ENCODE measurements around the gene TMEM52. TPM values are rescaled to one million over a fixed set of nuclear protein-coding genes. Genes with fewer than 3 reads are reported as not detected.

Gene TMEM52
- total and polyA plus RNA-seq, 2 of the 13 experiments (the other 11 are each of a cell fraction or from before 2014, with no cell fraction given): 13.2 to 18.7 TPM

DNA sequence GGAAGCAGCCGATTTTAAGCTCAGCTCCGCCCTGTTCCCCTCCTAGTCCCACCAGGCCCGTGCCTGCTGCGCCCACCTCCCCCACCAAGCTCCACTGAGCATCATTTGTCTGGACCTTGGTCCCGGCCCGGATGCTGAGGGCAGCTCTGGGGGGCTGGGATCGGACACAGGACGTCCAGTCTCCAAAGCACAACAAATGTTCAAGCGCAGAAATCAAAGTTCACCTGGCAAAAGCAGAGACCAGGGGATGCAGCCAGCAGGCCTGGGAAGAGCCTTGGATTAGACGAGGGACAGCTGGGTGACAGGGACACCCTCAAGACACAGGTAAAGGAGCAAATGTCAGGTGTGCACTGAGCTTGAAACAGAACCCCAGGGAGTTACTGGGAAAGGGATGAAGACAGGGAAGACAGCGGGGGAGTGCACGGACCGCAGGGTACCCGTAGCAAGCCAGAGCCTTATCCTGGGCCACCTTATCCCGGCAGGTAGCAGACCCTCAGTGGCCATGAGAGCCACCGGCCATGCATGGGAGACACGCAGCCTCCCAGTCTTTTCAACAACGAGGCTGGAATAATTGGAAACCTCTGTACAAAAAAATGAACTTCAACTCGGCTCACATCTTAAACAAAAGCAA lies 22.2 kb upstream of the TMEM52 start (continued):
- TF ChIP-seq, protein P1, sequence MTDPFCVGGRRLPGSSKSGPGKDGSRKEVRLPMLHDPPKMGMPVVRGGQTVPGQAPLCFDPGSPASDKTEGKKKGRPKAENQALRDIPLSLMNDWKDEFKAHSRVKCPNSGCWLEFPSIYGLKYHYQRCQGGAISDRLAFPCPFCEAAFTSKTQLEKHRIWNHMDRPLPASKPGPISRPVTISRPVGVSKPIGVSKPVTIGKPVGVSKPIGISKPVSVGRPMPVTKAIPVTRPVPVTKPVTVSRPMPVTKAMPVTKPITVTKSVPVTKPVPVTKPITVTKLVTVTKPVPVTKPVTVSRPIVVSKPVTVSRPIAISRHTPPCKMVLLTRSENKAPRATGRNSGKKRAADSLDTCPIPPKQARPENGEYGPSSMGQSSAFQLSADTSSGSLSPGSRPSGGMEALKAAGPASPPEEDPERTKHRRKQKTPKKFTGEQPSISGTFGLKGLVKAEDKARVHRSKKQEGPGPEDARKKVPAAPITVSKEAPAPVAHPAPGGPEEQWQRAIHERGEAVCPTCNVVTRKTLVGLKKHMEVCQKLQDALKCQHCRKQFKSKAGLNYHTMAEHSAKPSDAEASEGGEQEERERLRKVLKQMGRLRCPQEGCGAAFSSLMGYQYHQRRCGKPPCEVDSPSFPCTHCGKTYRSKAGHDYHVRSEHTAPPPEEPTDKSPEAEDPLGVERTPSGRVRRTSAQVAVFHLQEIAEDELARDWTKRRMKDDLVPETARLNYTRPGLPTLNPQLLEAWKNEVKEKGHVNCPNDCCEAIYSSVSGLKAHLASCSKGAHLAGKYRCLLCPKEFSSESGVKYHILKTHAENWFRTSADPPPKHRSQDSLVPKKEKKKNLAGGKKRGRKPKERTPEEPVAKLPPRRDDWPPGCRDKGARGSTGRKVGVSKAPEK (CRISPR knock-in tag; IDR thresholded peaks at IDR 0.05; ENCODE audit: borderline replicate concordance): no peak
- TF ChIP-seq GATAD2A (CRISPR knock-in tag; IDR thresholded peaks at IDR 0.05): peak; percentile 87
- TF ChIP-seq TRIM24 (CRISPR knock-in tag; IDR thresholded peaks at IDR 0.05): no peak; the same call in 1 of the 2 replicates
- TF ChIP-seq ZFY (CRISPR knock-in tag; IDR thresholded peaks at IDR 0.05): peak; percentile 80
- TF ChIP-seq ZNF556 (CRISPR knock-in tag; IDR thresholded peaks at IDR 0.05; ENCODE audit: borderline replicate concordance): peak; percentile 82
- TF ChIP-seq, protein P2, sequence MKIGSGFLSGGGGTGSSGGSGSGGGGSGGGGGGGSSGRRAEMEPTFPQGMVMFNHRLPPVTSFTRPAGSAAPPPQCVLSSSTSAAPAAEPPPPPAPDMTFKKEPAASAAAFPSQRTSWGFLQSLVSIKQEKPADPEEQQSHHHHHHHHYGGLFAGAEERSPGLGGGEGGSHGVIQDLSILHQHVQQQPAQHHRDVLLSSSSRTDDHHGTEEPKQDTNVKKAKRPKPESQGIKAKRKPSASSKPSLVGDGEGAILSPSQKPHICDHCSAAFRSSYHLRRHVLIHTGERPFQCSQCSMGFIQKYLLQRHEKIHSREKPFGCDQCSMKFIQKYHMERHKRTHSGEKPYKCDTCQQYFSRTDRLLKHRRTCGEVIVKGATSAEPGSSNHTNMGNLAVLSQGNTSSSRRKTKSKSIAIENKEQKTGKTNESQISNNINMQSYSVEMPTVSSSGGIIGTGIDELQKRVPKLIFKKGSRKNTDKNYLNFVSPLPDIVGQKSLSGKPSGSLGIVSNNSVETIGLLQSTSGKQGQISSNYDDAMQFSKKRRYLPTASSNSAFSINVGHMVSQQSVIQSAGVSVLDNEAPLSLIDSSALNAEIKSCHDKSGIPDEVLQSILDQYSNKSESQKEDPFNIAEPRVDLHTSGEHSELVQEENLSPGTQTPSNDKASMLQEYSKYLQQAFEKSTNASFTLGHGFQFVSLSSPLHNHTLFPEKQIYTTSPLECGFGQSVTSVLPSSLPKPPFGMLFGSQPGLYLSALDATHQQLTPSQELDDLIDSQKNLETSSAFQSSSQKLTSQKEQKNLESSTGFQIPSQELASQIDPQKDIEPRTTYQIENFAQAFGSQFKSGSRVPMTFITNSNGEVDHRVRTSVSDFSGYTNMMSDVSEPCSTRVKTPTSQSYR (CRISPR knock-in tag; IDR thresholded peaks at IDR 0.05; ENCODE audit: borderline replicate concordance): peak; percentile 99
- no peak for TF ChIP-seq CENPT (CRISPR knock-in tag; IDR thresholded peaks at IDR 0.05; ENCODE audit: low read depth)
- TF ChIP-seq ZMYM2 (CRISPR knock-in tag; IDR thresholded peaks at IDR 0.05): 0 out of 2 replicates have a peak, but pooled peaks have one; percentile 23
- TF ChIP-seq, protein P3, sequence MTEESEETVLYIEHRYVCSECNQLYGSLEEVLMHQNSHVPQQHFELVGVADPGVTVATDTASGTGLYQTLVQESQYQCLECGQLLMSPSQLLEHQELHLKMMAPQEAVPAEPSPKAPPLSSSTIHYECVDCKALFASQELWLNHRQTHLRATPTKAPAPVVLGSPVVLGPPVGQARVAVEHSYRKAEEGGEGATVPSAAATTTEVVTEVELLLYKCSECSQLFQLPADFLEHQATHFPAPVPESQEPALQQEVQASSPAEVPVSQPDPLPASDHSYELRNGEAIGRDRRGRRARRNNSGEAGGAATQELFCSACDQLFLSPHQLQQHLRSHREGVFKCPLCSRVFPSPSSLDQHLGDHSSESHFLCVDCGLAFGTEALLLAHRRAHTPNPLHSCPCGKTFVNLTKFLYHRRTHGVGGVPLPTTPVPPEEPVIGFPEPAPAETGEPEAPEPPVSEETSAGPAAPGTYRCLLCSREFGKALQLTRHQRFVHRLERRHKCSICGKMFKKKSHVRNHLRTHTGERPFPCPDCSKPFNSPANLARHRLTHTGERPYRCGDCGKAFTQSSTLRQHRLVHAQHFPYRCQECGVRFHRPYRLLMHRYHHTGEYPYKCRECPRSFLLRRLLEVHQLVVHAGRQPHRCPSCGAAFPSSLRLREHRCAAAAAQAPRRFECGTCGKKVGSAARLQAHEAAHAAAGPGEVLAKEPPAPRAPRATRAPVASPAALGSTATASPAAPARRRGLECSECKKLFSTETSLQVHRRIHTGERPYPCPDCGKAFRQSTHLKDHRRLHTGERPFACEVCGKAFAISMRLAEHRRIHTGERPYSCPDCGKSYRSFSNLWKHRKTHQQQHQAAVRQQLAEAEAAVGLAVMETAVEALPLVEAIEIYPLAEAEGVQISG (CRISPR knock-in tag; IDR thresholded peaks at IDR 0.05): peak; percentile 76
- TF ChIP-seq, protein P4, sequence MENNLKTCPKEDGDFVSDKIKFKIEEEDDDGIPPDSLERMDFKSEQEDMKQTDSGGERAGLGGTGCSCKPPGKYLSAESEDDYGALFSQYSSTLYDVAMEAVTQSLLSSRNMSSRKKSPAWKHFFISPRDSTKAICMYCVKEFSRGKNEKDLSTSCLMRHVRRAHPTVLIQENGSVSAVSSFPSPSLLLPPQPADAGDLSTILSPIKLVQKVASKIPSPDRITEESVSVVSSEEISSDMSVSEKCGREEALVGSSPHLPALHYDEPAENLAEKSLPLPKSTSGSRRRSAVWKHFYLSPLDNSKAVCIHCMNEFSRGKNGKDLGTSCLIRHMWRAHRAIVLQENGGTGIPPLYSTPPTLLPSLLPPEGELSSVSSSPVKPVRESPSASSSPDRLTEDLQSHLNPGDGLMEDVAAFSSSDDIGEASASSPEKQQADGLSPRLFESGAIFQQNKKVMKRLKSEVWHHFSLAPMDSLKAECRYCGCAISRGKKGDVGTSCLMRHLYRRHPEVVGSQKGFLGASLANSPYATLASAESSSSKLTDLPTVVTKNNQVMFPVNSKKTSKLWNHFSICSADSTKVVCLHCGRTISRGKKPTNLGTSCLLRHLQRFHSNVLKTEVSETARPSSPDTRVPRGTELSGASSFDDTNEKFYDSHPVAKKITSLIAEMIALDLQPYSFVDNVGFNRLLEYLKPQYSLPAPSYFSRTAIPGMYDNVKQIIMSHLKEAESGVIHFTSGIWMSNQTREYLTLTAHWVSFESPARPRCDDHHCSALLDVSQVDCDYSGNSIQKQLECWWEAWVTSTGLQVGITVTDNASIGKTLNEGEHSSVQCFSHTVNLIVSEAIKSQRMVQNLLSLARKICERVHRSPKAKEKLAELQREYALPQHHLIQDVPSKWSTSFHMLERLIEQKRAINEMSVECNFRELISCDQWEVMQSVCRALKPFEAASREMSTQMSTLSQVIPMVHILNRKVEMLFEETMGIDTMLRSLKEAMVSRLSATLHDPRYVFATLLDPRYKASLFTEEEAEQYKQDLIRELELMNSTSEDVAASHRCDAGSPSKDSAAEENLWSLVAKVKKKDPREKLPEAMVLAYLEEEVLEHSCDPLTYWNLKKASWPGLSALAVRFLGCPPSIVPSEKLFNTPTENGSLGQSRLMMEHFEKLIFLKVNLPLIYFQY (CRISPR knock-in tag; IDR thresholded peaks at IDR 0.05; ENCODE audit: borderline replicate concordance): peak; percentile 97
- TF ChIP-seq, protein P5, sequence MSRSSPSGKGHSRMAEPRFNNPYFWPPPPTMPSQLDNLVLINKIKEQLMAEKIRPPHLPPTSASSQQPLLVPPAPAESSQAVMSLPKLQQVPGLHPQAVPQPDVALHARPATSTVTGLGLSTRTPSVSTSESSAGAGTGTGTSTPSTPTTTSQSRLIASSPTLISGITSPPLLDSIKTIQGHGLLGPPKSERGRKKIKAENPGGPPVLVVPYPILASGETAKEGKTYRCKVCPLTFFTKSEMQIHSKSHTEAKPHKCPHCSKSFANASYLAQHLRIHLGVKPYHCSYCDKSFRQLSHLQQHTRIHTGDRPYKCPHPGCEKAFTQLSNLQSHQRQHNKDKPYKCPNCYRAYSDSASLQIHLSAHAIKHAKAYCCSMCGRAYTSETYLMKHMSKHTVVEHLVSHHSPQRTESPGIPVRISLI (CRISPR knock-in tag; IDR thresholded peaks at IDR 0.05; ENCODE audit: borderline replicate concordance): no peak
- peak; percentile 63; the same call in 1 of the 2 replicates for TF ChIP-seq ZNF747 (CRISPR knock-in tag; IDR thresholded peaks at IDR 0.05; ENCODE audit: borderline replicate concordance)
- no peak for TF ChIP-seq ZNF253 (CRISPR knock-in tag; IDR thresholded peaks at IDR 0.05; ENCODE audit: borderline replicate concordance)
- peak; percentile 53; the same call in 1 of the 2 replicates for TF ChIP-seq ZNF264 (CRISPR knock-in tag; IDR thresholded peaks at IDR 0.05)
